ENCODE measurements around the gene INPP4B.

Gene INPP4B

GRCh38 chr4:142264961-142265360 lies 581.1 kb downstream of the INPP4B start:
- Histone ChIP-seq H3K4me1 (ENCODE audit: control insufficient read depth, insufficient read depth, low read length) (peaks cover 29% of the 10 kb centered on the region), H3K27me3 (replicated peaks; ENCODE audit: control insufficient read depth, insufficient read depth, low read length) (no peaks in the 10 kb centered on the region), H3K9ac (ENCODE audit: low read length) (no peak overlapping the region), H3K36me3 (ENCODE audit: control insufficient read depth, insufficient read depth, low read length, severe bottlenecking) (no peaks in the 10 kb centered on the region), H3K4me3 (ENCODE audit: low read length) (no peak overlapping the region), H3K9me3 (ENCODE audit: control insufficient read depth, low read length) (no peaks in the 10 kb centered on the region)
- DNase-seq (ENCODE audit: low read depth) = no peak

- H3K4me3 ChIP-seq (ENCODE audit: low read length) = no peak overlapping the region
- no peaks in the 10 kb centered on the region for H3K27me3 ChIP-seq (replicated peaks; ENCODE audit: control insufficient read depth, insufficient read depth, low read length)
- H3K9me3 ChIP-seq (ENCODE audit: control insufficient read depth, low read length) = no peaks in the 10 kb centered on the region
- H3K36me3 ChIP-seq (ENCODE audit: control insufficient read depth, insufficient read depth, low read length, severe bottlenecking) = no peaks in the 10 kb centered on the region
- no peak for DNase-seq (ENCODE audit: low read depth)
- no peak overlapping the region for H3K9ac ChIP-seq (ENCODE audit: low read length)
- peaks cover 29% of the 10 kb centered on the region for H3K4me1 ChIP-seq (ENCODE audit: control insufficient read depth, insufficient read depth, low read length)
Observed at GRCh38 chr4:142262956-142263355, 583.1 kb downstream of the INPP4B start.

- peaks cover 4% of the 10 kb centered on the region for H3K4me1 ChIP-seq (ENCODE audit: control insufficient read depth, insufficient read depth, low read length)
Observed at GRCh38 chr4:142248946-142249345, 597.2 kb downstream of the INPP4B start.

GRCh38 chr4:142243255-142243654 lies 602.8 kb downstream of the INPP4B start:
- Histone ChIP-seq H3K4me1 (ENCODE audit: control insufficient read depth, insufficient read depth, low read length) (peaks cover 31% of the 10 kb centered on the region), H3K36me3 (ENCODE audit: control insufficient read depth, insufficient read depth, low read length, severe bottlenecking) (no peaks in the 10 kb centered on the region), H3K27me3 (replicated peaks; ENCODE audit: control insufficient read depth, insufficient read depth, low read length) (no peaks in the 10 kb centered on the region), H3K9ac (ENCODE audit: low read length) (no peak overlapping the region), H3K9me3 (ENCODE audit: control insufficient read depth, low read length) (no peaks in the 10 kb centered on the region), H3K4me3 (ENCODE audit: low read length) (no peak overlapping the region)
- peak; percentile 15 for DNase-seq (ENCODE audit: low read depth)

More at GRCh38 chr4:142248946-142249345, 597.2 kb downstream of the INPP4B start:
- Histone ChIP-seq H3K9me3 (ENCODE audit: control insufficient read depth, low read length) (no peaks in the 10 kb centered on the region), H3K9ac (ENCODE audit: low read length) (no peak overlapping the region), H3K4me3 (ENCODE audit: low read length) (no peak overlapping the region), H3K36me3 (ENCODE audit: control insufficient read depth, insufficient read depth, low read length, severe bottlenecking) (no peaks in the 10 kb centered on the region), H3K27me3 (replicated peaks; ENCODE audit: control insufficient read depth, insufficient read depth, low read length) (no peaks in the 10 kb centered on the region)
- DNase-seq (ENCODE audit: low read depth) = peak; percentile 56

- DNase-seq (ENCODE audit: low read depth) = no peak
- Histone ChIP-seq H3K9me3 (ENCODE audit: control insufficient read depth, low read length) (no peaks in the 10 kb centered on the region), H3K27me3 (replicated peaks; ENCODE audit: control insufficient read depth, insufficient read depth, low read length) (no peaks in the 10 kb centered on the region), H3K4me1 (ENCODE audit: control insufficient read depth, insufficient read depth, low read length) (peaks cover 35% of the 10 kb centered on the region), H3K9ac (ENCODE audit: low read length) (no peak overlapping the region), H3K36me3 (ENCODE audit: control insufficient read depth, insufficient read depth, low read length, severe bottlenecking) (no peaks in the 10 kb centered on the region), H3K4me3 (ENCODE audit: low read length) (no peak overlapping the region)
Observed at GRCh38 chr4:142242156-142242555, 603.9 kb downstream of the INPP4B start.

GRCh38 chr4:142238589-142238988 lies 607.5 kb downstream of the INPP4B start:
- Histone ChIP-seq H3K9ac (ENCODE audit: low read length) (no peak overlapping the region), H3K4me1 (ENCODE audit: control insufficient read depth, insufficient read depth, low read length) (peaks cover 35% of the 10 kb centered on the region), H3K36me3 (ENCODE audit: control insufficient read depth, insufficient read depth, low read length, severe bottlenecking) (no peaks in the 10 kb centered on the region), H3K9me3 (ENCODE audit: control insufficient read depth, low read length) (no peaks in the 10 kb centered on the region), H3K4me3 (ENCODE audit: low read length) (no peak overlapping the region), H3K27me3 (replicated peaks; ENCODE audit: control insufficient read depth, insufficient read depth, low read length) (no peaks in the 10 kb centered on the region)
- peak; percentile 32 for DNase-seq (ENCODE audit: low read depth)

GRCh38 chr4:142236268-142236667 lies 609.8 kb downstream of the INPP4B start:
- Histone ChIP-seq H3K9ac (ENCODE audit: low read length) (no peak overlapping the region), H3K36me3 (ENCODE audit: control insufficient read depth, insufficient read depth, low read length, severe bottlenecking) (no peaks in the 10 kb centered on the region), H3K9me3 (ENCODE audit: control insufficient read depth, low read length) (no peaks in the 10 kb centered on the region), H3K27me3 (replicated peaks; ENCODE audit: control insufficient read depth, insufficient read depth, low read length) (no peaks in the 10 kb centered on the region), H3K4me1 (ENCODE audit: control insufficient read depth, insufficient read depth, low read length) (peaks cover 15% of the 10 kb centered on the region), H3K4me3 (ENCODE audit: low read length) (no peak overlapping the region)
- no peak for DNase-seq (ENCODE audit: low read depth)

- Histone ChIP-seq H3K4me3 (ENCODE audit: low read length) (no peak overlapping the region), H3K9ac (ENCODE audit: low read length) (no peak overlapping the region), H3K36me3 (ENCODE audit: control insufficient read depth, insufficient read depth, low read length, severe bottlenecking) (no peaks in the 10 kb centered on the region), H3K4me1 (ENCODE audit: control insufficient read depth, insufficient read depth, low read length) (no peaks in the 10 kb centered on the region), H3K27me3 (replicated peaks; ENCODE audit: control insufficient read depth, insufficient read depth, low read length) (no peaks in the 10 kb centered on the region), H3K9me3 (ENCODE audit: control insufficient read depth, low read length) (no peaks in the 10 kb centered on the region)
- DNase-seq (ENCODE audit: low read depth) = no peak
Observed at GRCh38 chr4:142231787-142232186, 614.3 kb downstream of the INPP4B start.

GRCh38 chr4:142230991-142231390 lies 615.1 kb downstream of the INPP4B start:
- no peak overlapping the region for H3K9ac ChIP-seq (ENCODE audit: low read length)
- no peaks in the 10 kb centered on the region for H3K36me3 ChIP-seq (ENCODE audit: control insufficient read depth, insufficient read depth, low read length, severe bottlenecking)
- H3K4me1 ChIP-seq (ENCODE audit: control insufficient read depth, insufficient read depth, low read length) = no peaks in the 10 kb centered on the region
- no peak overlapping the region for H3K4me3 ChIP-seq (ENCODE audit: low read length)
- no peaks in the 10 kb centered on the region for H3K9me3 ChIP-seq (ENCODE audit: control insufficient read depth, low read length)
- H3K27me3 ChIP-seq (replicated peaks; ENCODE audit: control insufficient read depth, insufficient read depth, low read length) = no peaks in the 10 kb centered on the region
- DNase-seq (ENCODE audit: low read depth) = no peak

GRCh38 chr4:142226014-142226413 lies 620.1 kb downstream of the INPP4B start:
- no peak overlapping the region for H3K9ac ChIP-seq (ENCODE audit: low read length)
- no peak overlapping the region for H3K4me3 ChIP-seq (ENCODE audit: low read length)
- no peaks in the 10 kb centered on the region for H3K27me3 ChIP-seq (replicated peaks; ENCODE audit: control insufficient read depth, insufficient read depth, low read length)
- no peaks in the 10 kb centered on the region for H3K9me3 ChIP-seq (ENCODE audit: control insufficient read depth, low read length)
- H3K4me1 ChIP-seq (ENCODE audit: control insufficient read depth, insufficient read depth, low read length) = no peaks in the 10 kb centered on the region
- no peak for DNase-seq (ENCODE audit: low read depth)
- no peaks in the 10 kb centered on the region for H3K36me3 ChIP-seq (ENCODE audit: control insufficient read depth, insufficient read depth, low read length, severe bottlenecking)

- no peaks in the 10 kb centered on the region for H3K36me3 ChIP-seq (ENCODE audit: control insufficient read depth, insufficient read depth, low read length, severe bottlenecking)
- no peaks in the 10 kb centered on the region for H3K27me3 ChIP-seq (replicated peaks; ENCODE audit: control insufficient read depth, insufficient read depth, low read length)
- no peak overlapping the region for H3K9ac ChIP-seq (ENCODE audit: low read length)
- H3K9me3 ChIP-seq (ENCODE audit: control insufficient read depth, low read length) = no peaks in the 10 kb centered on the region
- H3K4me3 ChIP-seq (ENCODE audit: low read length) = no peak overlapping the region
- no peaks in the 10 kb centered on the region for H3K4me1 ChIP-seq (ENCODE audit: control insufficient read depth, insufficient read depth, low read length)
- no peak for DNase-seq (ENCODE audit: low read depth)
Observed at GRCh38 chr4:142222127-142222526, 624.0 kb downstream of the INPP4B start.

- Histone ChIP-seq H3K4me1 (ENCODE audit: control insufficient read depth, insufficient read depth, low read length) (peaks cover 6% of the 10 kb centered on the region), H3K9me3 (ENCODE audit: control insufficient read depth, low read length) (no peaks in the 10 kb centered on the region), H3K4me3 (ENCODE audit: low read length) (no peak overlapping the region), H3K36me3 (ENCODE audit: control insufficient read depth, insufficient read depth, low read length, severe bottlenecking) (no peaks in the 10 kb centered on the region), H3K27me3 (replicated peaks; ENCODE audit: control insufficient read depth, insufficient read depth, low read length) (no peaks in the 10 kb centered on the region), H3K9ac (ENCODE audit: low read length) (no peak overlapping the region)
- no peak for DNase-seq (ENCODE audit: low read depth)
Observed at GRCh38 chr4:142218726-142219125, 627.4 kb downstream of the INPP4B start.

Data from adipocyte (in vitro differentiated cells).